Esophagus muscularis mucosa (tissue), 4 donors: ENCODE measurements around the gene TFF2. TPM values are rescaled to one million over a fixed set of nuclear protein-coding genes. Genes with fewer than 3 reads are reported as not detected.

Source experiments
- DNase-seq: peaks from one replicate; pipeline ENCODE4 v3.0.0-alpha.2; 2017; ENCODE audit errors: extremely low spot score
- H3K27ac ChIP-seq, 4 donors: fragments of 200-600 bp; sonication (generic); replicated peaks in 1 of 4; 1 replicate in 3 of 4; 2 replicates in 1 of 4; pipeline ENCODE4 v1.5.1; 2016 to 2019; ENCODE audit warnings: mild to moderate bottlenecking in 1 of 4
- H3K27me3 ChIP-seq, 4 donors: fragments of 200-600 bp; sonication (generic); one replicate each; pipeline versions ENCODE4 v1.5.1 to v1.6.0; 2016 to 2019
- H3K36me3 ChIP-seq, 4 donors: fragments of 200-600 bp; sonication (generic); one replicate each; pipeline ENCODE4 v1.5.1; 2016 to 2019
- H3K4me1 ChIP-seq, 4 donors: fragments of 200-600 bp; sonication (generic); one replicate each; pipeline ENCODE4 v1.5.1; 2016 to 2019
- H3K4me3 ChIP-seq, 4 donors: fragments of 200-600 bp; sonication (generic); 1 replicate in 2 of 4; 2 replicates in 2 of 4; pipeline ENCODE4 v1.5.1; 2016 to 2019; ENCODE audit warnings: mild to moderate bottlenecking in 4 of 4, moderate library complexity in 1 of 4
- H3K9me3 ChIP-seq, 4 donors: fragments of 200-600 bp; sonication (generic); 1 replicate in 3 of 4; 2 replicates in 1 of 4; pipeline ENCODE4 v1.5.1; 2016 to 2019
- CTCF ChIP-seq, 3 experiments: fragments of 200-600 bp in 2 of 3; fragments of 450-650 bp in 1 of 3; sonication (generic) in 2 of 3; IDR thresholded peaks; one replicate each; pipeline ENCODE4 v1.5.1; 2017 to 2019; ENCODE audit warnings: antibody characterized with exemption in 3 of 3, mild to moderate bottlenecking in 2 of 3, moderate library complexity in 1 of 3
- EP300 ChIP-seq: sonication (generic); formaldehyde crosslinking; IDR thresholded peaks from one replicate; pipeline ENCODE4 v1.6.1; 2017; ENCODE audit warnings: antibody characterized with exemption
- POLR2A ChIP-seq: fragments of 450-650 bp; IDR thresholded peaks from one replicate; pipeline ENCODE4 v1.6.1; 2017; ENCODE audit warnings: antibody characterized with exemption, moderate library complexity, mild to moderate bottlenecking, low read depth
- POLR2AphosphoS5 ChIP-seq, 2 donors: sonication (generic); formaldehyde crosslinking; IDR thresholded peaks; one replicate each; pipeline ENCODE4 v1.6.1; 2017; ENCODE audit warnings: antibody characterized with exemption in 2 of 2
- WGBS: methylation state at CpG from one replicate; pipeline ENCODE4 v1.1.5; 2018; 5-methylcytosine and 5-hydroxymethylcytosine counted together
- intact Hi-C: fragments of 100-400 bp; cut with DNase I; formaldehyde crosslinking; loops from one replicate; pipeline ENCODE4 v1.15.1; 2023
- total RNA-seq, 4 donors: library from RNA; depleted of rRNA; stranded (reverse); fragments of >200 nt; gene quantifications; one replicate each; pipeline versions ENCODE4 v1.1.0 to v1.2.1, GENCODE V29; 2016

The TFF2 gene
- total RNA-seq, 4 donors from 2014 or later: not detected

- H3K4me1 ChIP-seq: no peaks in the 10 kb centered on the region
- H3K27ac ChIP-seq: no peak overlapping the region
- intact Hi-C loops: no loop called here
- H3K27me3 ChIP-seq: peaks cover 0 to 44% (median 2%) of the 10 kb centered on the region in 4 donors
- H3K36me3 ChIP-seq: no peaks in the 10 kb centered on the region
- no peak overlapping the region for H3K4me3 ChIP-seq
- 66% methylated on average over 6 of the region's 6 CpGs for WGBS
- no peak for TF ChIP-seq POLR2A
- no peak for TF ChIP-seq POLR2AphosphoS5 (IDR thresholded peaks at IDR 0.05)
- TF ChIP-seq CTCF (IDR thresholded peaks at IDR 0.05): no peak
- no peak for TF ChIP-seq EP300
- no peak for DNase-seq
- H3K9me3 ChIP-seq: peaks cover 0 to 40% (median 24%) of the 10 kb centered on the region in 4 donors
These were observed 5.9 kb upstream of the TFF2 start for GRCh38 chr21:42356650-42357049.

GRCh38 chr21:42356046-42356445, 5.3 kb upstream of the TFF2 start:
- 92% methylated on average over 2 of the region's 2 CpGs for WGBS
- intact Hi-C loops: no loop called here
- no peak for DNase-seq
- no peak overlapping the region for H3K27ac ChIP-seq
- H3K27me3 ChIP-seq: peaks cover 0 to 38% (median 2%) of the 10 kb centered on the region in 4 donors
- TF ChIP-seq CTCF (IDR thresholded peaks at IDR 0.05) (no peak), POLR2AphosphoS5 (IDR thresholded peaks at IDR 0.05) (no peak), EP300 (no peak), POLR2A (no peak)
- H3K36me3 ChIP-seq: no peaks in the 10 kb centered on the region
- H3K4me3 ChIP-seq: no peak overlapping the region
- no peaks in the 10 kb centered on the region for H3K4me1 ChIP-seq
- H3K9me3 ChIP-seq: peaks cover 0 to 40% (median 24%) of the 10 kb centered on the region in 4 donors

- TF ChIP-seq POLR2AphosphoS5 (IDR thresholded peaks at IDR 0.05) (no peak), CTCF (IDR thresholded peaks at IDR 0.05) (no peak), EP300 (no peak), POLR2A (no peak)
- no peak for DNase-seq
- intact Hi-C loops: no loop called here
These were observed 2.8 kb upstream of the TFF2 start for GRCh38 chr21:42353623-42354022.

GRCh38 chr21:42352441-42353095, 1.8 kb upstream of the TFF2 start:
- H3K4me3 ChIP-seq: no peak overlapping the region
- no peaks in the 10 kb centered on the region for H3K36me3 ChIP-seq
- no peak overlapping the region for H3K27ac ChIP-seq
- H3K4me1 ChIP-seq: no peaks in the 10 kb centered on the region
- no peak for DNase-seq
- TF ChIP-seq EP300: no peak
- no peak for TF ChIP-seq CTCF (IDR thresholded peaks at IDR 0.05)
- no peak for TF ChIP-seq POLR2AphosphoS5 (IDR thresholded peaks at IDR 0.05)
- no peak for TF ChIP-seq POLR2A
- intact Hi-C loops: no loop called here
- peaks cover 0 to 32% (median 17%) of the 10 kb centered on the region in 4 donors for H3K9me3 ChIP-seq
- WGBS: 81% methylated on average over 14 of the region's 14 CpGs
- peaks cover 0 to 29% (median 0%) of the 10 kb centered on the region in 4 donors for H3K27me3 ChIP-seq

More at GRCh38 chr21:42353623-42354022, 2.8 kb upstream of the TFF2 start:
- peaks cover 0 to 27% (median 0%) of the 10 kb centered on the region in 4 donors for H3K27me3 ChIP-seq
- H3K4me3 ChIP-seq: no peak overlapping the region
- H3K4me1 ChIP-seq: no peaks in the 10 kb centered on the region
- H3K27ac ChIP-seq: no peak overlapping the region
- WGBS: 79% methylated on average over 5 of the region's 5 CpGs
- H3K36me3 ChIP-seq: no peaks in the 10 kb centered on the region
- peaks cover 0 to 32% (median 17%) of the 10 kb centered on the region in 4 donors for H3K9me3 ChIP-seq
